ENCODE results near the gene IKZF1. TPM values are rescaled to one million over a fixed set of nuclear protein-coding genes. Genes with fewer than 3 reads are reported as not detected.

IKZF1 gene
- 0.24 TPM in 1 of 2 replicates, not detected in the other for total RNA-seq

GRCh38 chr7:50304129-50304910 is at the start of gene IKZF1:
Gene IKZF1, plus strand, starts transcription at chr7:50304716. Its CDS starts 14,346 bp downstream, at chr7:50319062.

GRCh38 chr7:50449881-50450589 is 145.5 kb downstream of the IKZF1 start, which contains the start of gene FIGNL1:
Gene FIGNL1, minus strand, starts transcription at chr7:50450350. Its CDS starts 3,063 bp downstream, at chr7:50447287.

Other genes with a start within 250 kb of the IKZF1 start
- not detected in 2 replicates for gene ZPBP, start 211.5 kb upstream of the IKZF1 start, total RNA-seq
- gene FIGNL1, start 145.6 kb downstream of the IKZF1 start, total RNA-seq = 7.0 and 13.3 TPM in 2 replicates

Data from tracheal epithelial cell (primary cell).